COLO668 (cell line): ENCODE data around the gene ABCC11.
"Not testable (repeated sequence)": the region's sequence is repeated elsewhere in the genome, so short reads cannot be mapped to it uniquely, and the experiment has no call there.

Source experiments
- DNase-seq: peaks from one replicate; lab custom pipeline; 2025; ENCODE audit not compliant: unreplicated experiment; lab: John Stamatoyannopoulos, UW

Gene ABCC11

DNA sequence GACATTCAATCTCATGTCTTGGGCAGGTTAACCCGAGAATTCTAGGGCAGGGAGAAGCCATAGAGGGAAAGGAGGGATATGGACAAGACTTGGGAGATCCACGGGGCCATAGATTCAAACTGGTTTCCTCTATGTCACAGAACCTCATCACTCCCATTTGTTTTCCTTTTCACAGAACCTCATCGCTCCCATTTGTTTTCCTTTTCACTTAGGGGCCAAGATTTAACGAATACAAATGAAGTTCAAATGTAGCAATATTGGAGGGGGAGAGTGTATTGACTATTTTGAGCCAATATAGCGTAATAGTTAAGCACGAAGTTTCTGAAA is 42.6 kb downstream of the ABCC11 start:
- no peak for DNase-seq

DNA sequence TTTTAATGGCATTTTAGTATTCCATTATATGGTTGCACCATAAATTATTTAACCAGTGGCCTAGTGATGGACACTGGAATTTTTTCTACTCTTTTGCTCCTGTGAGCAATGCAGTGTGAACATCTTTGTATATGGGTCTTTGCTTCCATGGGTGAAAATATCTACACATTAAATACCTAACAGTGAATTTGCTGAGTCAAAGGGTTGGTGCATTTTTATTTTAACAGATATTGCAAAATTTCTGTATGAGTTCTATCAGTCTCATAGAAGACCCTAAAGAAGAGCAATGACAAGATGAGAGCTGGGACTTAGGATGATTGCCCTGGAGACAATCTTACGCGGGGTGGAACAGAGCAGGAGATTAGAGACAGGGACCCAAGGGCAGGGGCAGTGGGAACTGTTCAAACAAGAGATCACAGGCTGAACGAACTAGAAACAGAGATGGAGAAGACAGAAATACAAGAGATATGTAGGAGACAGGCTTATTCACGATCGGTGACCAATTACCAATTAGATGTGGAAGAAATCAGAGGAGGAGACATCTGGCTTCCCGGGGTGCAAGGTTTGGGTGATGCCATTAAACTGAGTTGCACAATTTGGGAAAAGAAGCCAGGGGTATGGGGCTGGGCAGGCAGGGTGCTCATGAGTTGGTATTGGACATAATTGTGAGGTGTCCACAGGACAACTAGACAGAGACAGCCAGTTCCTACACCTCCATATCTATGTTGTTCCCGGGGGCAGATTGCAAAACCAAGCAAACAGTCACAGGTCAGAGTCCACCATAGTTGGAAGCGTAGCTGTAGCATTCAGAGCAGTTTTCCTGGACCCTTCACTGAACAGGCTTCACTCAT is 43.1 kb downstream of the ABCC11 start:
- DNase-seq = no peak

DNA sequence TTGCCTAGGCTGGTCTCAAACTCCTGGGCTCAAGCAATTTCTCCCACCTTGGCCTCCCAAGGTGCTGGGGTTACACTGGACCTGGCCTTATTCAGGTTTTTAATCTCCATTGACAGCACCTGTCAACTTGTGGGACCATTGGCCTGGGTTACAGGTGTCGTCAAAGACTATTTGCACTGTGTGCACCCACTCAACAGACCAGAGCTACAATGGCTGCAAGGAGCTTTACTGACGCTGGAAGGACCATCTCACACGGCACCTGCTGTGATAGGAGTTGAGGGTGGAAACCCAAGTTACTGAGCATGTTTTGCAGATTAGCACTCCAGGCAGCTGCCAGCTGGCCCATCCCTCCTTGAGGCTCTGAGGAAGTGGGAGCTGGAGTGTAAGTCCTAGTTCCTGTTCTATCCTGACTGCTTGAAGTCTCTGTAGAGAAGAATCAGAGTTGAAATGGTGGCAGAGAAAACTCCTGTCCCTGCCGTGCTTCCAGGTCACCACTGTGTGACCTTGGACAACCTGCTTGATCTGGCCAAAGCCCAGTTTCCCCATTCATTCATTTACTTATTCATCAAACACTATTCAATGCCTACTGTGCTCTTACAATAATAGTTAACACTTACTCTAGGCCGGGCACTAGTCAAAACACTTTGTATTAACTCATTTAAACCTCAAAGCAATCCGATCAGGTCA is 45.7 kb downstream of the ABCC11 start:
- DNase-seq = no peak

DNA sequence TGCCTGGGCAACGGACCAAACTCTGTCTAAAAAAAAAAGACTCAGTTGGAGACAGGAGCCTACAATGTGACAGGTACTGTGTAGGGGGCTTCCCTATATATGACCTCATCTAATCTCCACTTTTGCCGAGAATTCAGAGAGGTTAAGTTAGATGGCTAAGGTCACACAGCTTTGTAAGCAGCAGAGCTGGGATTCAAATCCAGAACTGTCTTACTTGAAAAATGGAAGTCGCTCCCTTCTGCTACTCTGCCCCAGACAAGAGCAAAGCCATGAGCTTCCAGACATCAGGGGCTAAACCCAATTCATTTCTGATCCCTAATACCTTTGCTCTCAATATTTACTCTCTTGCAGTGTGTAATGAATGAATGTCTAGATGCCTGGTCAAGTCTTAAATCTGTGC is 50.0 kb downstream of the ABCC11 start:
- DNase-seq = no peak

DNA sequence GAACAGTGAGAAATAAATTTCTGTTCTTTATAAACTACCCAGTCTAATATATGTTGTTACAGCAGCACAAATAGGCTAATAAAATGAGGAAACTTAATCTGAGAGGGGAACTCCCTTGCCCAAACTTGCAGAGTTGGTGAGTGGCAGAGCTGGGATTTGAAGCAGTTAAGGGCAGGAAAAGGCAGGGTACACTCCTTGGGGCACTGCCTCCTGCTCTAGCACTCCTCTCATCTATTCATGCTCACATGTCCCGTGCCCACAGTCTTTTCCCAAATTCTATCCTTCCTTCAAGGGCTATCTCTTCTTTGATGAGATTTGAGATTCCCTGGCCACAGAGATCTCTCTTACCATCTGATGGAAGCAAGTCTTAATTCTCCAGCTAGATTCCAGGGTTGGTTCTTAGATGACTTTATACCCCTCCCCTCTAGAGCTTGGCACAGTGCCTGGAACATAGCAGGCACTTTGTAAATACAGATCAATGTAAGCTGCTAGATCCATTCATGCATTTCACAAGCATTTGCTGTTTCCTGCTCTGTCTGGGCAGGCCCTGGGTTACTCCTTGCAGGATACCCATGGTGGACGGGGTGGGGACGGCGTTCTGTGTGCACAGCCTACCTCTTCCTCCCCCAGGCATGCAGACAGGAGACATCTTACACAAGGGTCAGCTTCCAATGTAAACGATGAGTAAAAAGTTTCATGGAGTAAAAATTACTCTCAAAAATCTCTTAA is 52.3 kb downstream of the ABCC11 start:
- DNase-seq = peak; percentile 62

DNA sequence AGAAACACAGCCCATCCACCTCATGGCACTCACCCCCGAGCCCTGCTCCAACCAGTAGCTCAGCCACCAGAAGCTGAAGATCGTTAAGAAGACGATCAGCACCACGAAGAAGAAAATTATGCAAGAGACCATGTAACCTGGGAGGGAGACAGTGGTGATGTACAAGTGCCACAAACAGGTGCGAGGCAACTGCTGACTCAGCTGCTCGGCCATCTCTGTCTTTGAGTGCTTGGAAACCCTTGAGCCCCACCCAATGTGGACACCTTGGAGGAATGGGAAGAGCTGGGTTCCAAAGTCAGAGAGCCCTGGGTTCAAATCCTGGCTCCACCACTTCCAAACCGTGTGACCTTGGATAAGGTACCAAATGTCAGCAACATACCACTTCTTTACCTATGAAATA is 53.5 kb downstream of the ABCC11 start:
- DNase-seq = no peak

DNA sequence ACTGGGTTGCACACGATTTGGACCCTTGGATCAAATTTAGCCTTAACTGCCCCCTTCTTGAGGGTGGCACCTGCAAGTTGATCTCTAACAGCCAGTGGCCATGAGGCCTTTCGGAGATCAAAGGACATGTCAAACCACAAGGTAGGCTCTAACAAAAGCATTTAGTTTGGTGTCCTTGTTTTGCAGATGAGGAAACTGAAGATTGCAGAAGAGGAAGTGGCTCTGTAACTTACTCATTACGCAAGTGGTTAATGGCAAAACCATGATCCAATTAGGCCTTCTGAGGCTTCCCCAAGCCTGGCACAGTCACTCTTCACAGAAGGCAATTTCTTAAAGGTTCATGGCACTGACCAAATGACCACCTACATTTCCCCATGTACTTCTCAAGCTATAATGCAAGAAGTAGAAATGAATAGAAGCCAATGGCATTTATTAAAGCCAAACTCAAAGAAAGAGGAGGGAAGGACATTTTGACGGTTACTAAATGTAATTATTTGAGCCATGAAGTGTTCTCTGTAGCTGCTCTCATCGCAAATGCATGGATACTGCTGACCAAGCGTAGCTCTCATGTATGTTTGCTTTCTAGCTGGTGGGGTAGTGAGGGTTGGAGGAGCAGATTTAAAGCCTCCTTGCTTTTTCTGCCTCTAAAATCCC is 58.8 kb downstream of the ABCC11 start:
- DNase-seq = no peak

DNA sequence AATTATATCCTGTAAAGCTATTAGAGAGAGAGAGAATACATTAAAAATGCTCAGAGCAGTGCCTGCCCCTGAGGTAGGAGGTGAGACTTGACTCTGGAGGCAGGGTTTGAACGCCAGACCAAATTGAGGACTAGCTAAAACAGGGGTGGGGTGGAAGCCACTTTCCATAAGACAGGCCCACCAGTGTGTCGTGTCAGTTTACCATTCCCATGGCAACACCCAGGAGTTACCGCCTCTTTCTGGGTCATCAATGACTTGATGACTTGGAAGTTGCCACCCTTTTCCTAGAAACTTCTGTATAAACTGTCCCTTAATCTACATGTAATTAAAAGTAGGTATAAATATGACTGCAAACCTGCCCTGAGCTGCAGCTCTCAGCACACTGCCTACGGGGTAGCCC is 59.6 kb downstream of the ABCC11 start:
- DNase-seq = no peak

DNA sequence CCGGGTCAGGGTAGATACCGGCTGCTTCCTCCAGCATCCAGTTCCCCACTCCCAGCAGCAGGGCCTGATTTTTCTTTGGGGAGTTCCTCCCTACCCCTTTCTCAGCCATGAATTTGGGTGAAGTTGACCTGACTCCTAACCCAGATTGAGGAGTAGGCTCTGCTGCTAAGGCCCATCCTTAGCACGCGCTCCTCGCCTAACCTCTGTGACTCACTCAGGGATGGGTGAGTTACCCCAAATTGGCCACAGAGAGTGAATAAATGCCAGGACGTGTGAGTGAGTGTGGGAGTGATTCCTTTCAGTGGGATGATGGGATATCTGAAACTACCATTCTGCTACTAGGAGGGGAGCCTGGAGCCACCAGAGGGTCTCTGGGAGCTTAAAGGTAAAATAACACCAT is 62.7 kb downstream of the ABCC11 start:
- DNase-seq = no peak

DNA sequence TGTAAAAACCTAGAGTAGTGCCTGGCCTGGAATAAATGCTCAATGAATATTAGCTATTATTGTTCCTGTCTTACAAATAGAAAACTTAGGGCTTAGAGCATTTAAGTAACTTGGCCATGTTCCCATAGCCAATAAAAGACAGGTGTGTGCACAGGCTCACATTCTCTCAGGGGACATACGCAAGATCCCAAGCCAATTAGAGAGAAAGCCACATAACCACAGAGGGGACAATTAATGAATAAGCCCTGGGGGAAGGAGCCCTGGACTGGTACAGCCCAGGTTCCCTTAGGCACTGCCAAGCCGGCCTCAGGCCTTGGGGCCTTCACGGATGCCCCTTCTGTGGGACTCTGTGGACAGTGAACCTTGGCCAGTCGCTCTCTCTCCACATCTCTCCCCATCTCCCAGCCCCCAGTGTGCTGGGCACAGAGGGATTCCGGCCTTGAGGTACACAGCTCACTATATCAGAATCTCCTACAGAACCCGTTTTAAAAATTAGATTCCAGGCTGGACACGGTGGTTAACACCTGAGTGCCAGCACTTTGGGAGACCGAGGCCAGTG is 64.3 kb downstream of the ABCC11 start:
- peak; percentile 6 for DNase-seq

DNA sequence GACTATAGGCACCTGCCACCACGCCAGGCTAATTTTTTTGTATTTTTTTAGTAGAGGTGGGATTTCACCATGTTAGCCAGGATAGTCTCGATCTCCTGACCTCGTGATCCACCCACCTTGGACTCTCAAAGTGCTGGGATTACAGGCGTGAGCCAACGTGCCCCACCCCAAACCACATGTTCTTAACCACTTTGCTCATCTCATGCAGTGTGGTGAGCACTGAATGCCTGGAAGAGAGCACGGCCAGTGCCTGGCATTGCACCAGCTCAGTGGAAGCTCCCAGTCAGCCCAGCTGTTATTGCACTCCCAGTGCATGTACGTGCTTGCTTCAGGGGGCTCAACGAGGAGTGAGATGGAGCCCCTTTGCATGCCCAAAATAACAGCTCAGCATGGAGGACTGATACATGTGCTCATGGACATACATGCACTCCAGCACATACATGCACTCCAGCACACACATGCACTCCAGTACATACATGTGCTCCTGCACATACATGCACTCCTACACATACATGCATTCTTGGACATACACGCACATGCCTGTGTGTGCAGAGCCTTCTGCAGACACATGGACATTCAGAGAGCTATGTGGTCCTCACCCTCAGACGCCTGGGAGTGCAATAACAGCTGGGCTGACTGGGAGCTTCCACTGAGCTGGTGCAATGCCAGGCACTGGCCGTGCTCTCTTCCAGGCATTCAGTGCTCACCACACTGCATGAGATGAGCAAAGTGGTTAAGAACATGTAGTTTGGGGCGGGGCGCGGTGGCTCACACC is 65.4 kb downstream of the ABCC11 start:
- not testable (repeated sequence) for DNase-seq

DNA sequence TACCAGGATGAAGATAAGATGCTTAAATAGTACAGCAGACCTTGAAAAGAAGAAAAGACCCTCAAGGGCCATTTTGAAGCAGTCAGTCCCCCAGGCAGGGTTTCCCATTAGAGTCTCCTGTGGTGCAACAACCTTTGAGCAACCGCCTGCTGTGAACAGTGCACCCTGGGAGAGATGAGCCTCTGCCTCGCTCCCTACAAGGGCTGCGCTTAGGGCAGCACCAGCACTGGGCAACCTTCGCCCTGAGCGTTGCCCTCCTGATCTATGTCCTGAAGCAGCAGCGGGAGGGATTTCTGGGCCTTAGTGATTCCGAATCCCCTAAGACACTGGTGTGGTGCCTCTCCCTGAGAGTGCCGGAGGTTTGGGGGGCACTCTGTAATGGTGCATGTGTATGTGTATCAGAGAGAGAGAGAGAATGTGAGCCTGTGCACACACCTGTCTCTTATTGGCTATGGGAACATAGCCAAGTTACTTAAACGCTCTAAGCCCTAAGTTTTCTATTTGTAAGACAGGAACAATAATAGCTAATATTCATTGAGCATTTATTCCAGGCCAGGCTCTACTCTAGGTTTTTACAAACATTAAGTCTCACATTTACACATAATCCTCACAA is 66.4 kb downstream of the ABCC11 start:
- DNase-seq = no peak

DNA sequence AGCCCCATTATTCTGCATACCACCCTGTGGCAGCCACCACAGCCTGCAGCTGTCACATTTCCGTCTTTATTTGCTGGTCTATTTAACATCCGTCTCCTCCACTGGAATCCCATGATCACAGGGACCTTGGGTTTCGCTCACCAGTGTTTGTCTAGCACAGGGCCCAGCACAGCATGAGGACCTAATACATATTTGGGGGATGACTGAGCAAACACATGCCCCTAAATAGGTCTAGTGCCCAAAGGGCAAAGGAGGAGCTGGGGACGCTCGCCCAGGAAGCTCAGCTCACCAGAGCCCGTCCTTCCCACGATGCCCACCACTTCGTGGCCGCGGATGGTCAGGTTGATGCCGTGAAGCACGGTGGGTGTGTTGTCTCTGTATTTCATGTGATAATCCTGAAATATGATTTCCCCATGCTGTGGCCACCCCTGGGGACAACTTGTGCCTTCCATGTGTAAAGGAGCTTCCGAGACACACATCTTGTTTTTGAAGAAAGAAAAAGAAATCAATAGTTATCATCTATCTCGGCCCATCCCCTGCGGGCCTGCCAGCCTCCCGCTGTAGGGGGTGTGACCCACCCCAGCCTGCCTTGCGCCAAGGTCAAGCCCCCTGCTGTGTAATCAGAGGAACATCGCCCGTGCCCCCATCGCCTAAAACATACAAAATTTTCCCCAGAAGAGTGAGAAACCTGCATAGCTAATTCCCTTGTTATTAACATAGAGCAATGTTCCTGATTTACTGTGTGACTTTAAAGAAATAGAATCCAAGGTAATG is 70.5 kb downstream of the ABCC11 start:
- no peak for DNase-seq

DNA sequence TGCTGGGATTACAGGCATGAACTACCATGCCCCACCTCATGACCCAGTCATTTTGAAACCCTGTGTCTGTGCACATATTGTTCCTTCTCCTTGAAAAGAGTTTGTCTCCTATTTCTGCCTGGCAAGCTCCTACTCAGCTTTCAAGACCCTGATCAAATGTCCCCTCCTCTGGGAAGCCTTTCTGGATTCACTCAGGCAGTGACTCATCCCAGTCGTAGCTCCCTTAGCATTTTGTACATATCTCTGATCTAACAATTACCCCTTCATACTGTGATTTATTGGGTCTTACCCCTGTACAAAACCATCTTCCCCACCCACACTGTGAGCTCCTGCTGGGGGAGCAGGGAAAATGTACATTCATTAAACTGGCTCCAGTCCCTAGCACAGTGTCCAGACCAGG is 73.5 kb downstream of the ABCC11 start:
- no peak for DNase-seq

DNA sequence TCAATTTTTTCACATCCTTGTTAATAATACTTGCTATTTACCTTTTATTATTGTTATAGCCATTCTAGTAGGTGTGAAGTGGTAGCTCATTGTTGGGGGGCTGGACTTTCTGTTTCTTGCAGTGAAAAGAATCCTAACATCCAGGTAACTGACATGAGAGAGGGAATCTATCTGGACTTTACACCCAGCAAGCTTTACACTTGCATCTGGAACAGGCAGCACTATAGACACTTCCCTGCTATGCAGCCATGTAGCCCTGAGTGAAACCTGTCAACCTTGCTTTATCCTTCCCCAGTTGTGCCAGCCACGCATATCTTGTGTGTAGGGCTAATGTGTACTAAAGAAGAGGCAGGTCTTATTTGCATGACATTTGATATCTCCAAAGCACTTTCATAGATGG is 74.7 kb downstream of the ABCC11 start:
- DNase-seq = no peak

DNA sequence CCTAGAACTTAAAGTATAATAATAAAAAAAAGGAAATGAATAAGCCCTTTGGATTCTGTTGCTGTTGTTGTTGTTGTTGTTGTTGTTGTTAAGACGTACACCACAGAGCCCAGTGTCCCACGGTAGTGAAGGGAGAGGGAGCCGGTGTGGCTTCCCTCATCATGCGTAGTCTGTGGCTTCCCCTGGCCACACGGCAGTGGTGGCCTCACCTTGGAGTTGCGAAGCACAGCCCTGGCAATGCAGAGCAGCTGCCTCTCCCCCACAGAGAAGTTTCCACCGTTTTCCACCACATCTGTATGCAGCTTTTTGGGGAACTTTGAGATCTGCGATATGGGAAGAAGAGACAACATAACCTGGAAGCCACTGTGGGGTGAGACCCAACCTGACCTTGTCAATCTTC is 77.4 kb downstream of the ABCC11 start:
- no peak for DNase-seq

DNA sequence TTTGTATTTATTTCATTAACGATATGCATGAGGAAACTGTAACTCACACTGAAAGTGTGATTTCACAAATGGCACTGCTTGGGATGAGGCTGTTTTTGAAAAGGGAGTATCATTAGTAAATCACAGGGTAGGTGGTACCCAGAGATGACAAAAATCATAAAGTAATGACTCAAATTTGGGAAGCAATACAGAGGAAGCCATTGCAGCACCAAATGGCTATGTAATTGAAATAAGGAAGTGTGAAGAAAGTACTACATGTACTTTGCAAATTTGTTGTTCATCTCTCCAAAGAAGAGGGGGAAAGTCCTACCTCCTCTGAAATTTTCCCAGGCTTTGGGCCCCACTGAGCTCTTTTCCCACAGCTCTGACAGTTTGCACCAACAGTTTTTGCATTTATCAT is 79.3 kb downstream of the ABCC11 start:
- no peak for DNase-seq

DNA sequence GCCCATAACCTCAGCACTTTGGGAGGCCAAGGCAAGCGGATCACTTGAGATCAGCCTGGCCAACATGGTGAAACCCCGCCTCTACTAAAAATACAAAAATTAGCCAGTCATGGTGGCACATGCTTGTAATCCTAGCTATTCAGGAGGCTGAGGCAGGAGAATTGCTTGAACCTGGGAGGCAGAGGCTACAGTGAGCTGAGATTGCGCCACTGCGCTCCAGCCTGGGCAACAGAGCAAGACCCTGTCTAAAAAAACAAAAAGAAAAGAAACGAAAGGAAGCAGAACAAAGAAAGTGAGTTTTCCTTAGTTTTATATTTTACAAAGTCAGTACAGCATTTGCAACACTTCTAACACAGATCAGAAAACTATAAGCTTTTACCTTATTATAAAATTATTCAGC is 80.7 kb downstream of the ABCC11 start:
- DNase-seq = not testable (repeated sequence)

DNA sequence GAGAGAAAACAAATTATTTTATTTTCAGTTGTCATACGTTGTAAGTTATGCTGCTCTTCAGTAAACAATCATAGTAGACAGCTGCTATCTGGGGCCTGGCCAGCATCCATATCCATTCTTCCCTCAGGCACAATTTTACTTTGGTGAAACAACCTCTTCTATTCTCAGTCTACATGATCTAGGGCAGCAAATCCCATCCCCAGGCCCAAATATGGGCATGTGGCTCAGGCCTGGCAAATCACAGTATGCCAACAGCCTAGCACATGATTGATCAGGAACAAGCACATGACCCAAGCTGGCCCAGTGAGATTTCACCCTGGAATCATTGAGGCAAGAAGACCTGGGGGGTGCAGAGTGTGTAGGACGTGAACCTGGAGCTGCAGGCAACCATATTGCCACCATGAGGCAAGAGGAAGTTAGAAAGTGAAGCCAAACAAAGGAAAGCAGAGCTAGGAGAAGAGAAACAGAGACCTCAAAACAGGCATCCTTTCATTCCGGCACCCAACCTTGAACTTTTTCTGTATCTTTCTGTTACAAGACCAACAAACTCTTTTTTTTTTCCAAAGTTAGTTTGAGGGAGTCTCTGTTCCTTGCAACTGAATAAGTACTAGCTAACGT is 81.3 kb downstream of the ABCC11 start:
- no peak for DNase-seq
